ENCODE measurements around the gene CYFIP2. TPM values are rescaled to one million over a fixed set of nuclear protein-coding genes. Genes with fewer than 3 reads are reported as not detected.
A peak's percentile ranks its signal among the peaks of the same experiment; 100 is the strongest.

The CYFIP2 gene
- total RNA-seq (100 to 1,000 TPM in 2 of 5 donors, 10 to 100 TPM in 3; 19.0 to 162 (median 32.2) TPM), polyA plus RNA-seq (10 to 100 TPM; 14.8 to 27.9 (median 19.1) TPM)
- long read RNA-seq, donor 1, partial matches to known transcripts = 0 of 1 reads
- long read RNA-seq, donor 1, other reads (novel, unspliced or antisense) = 0 of 1 reads
- long read RNA-seq, donor 2, full-length matches to known transcripts = 2 of 2 reads
- long read RNA-seq, donor 2, partial matches to known transcripts = 0 of 2 reads
- long read RNA-seq, donor 2, other reads (novel, unspliced or antisense) = 0 of 2 reads
- long read RNA-seq, donor 3, full-length matches to known transcripts = 1 of 1 reads
- long read RNA-seq, donor 3, partial matches to known transcripts = 0 of 1 reads
- long read RNA-seq, donor 3, other reads (novel, unspliced or antisense) = 0 of 1 reads
- long read RNA-seq, donor 4 = 0 reads
- long read RNA-seq, donor 5 = 0 reads
- long read RNA-seq, donor 6, full-length matches to known transcripts = 4 of 4 reads
- long read RNA-seq, donor 6, partial matches to known transcripts = 0 of 4 reads
- long read RNA-seq, donor 6, other reads (novel, unspliced or antisense) = 0 of 4 reads
- long read RNA-seq, donor 7, partial matches to known transcripts = 0 of 1 reads
- long read RNA-seq, donor 7, other reads (novel, unspliced or antisense) = 0 of 1 reads
- long read RNA-seq, donor 8 = 0 reads
- long read RNA-seq, donor 9, partial matches to known transcripts = 0 of 1 reads
- long read RNA-seq, donor 9, other reads (novel, unspliced or antisense) = 0 of 1 reads
- long read RNA-seq, donor 10 = 0 reads

DNA sequence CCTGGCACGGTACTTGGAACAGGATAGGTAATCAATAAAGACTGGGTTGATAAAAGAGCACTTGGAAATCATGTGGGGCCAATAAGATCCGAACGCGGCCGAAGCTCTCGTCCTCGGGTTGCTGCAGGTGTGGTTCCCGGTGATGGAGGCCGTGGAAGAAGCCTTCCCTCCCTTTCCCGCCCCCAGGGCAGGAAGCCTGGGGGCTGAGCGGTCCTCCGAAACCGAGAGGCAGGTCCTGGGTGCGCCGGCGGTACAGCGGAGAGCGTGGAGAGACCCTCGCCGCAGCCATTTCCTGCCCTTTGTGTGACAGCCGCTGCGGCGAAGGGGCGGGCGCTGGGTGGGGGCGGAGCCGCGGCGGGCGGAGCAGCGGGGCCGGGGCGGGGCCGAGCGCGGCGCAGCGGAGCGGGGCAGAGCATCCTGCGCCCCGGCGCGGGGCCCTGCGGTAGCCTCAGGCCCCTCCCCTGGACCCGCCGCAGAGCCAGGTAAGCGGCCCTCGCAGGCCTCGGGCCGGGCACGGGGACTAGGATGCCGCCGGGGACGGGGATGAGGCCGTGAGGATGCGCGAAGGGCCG is at the start of gene CYFIP2:
Gene CYFIP2 (plus strand): TSS at position 410 of the 572 bp plus-strand sequence. CDS start 19,239 bp downstream, outside the sequence.
- DNase-seq = peak; percentile 76 to 92
- Histone ChIP-seq H3K9me3 (no peaks in the 10 kb centered on the region), H3K4me1 (peaks cover 9 to 44% (median 28%) of the 10 kb centered on the region in 4 donors), H3K36me3 (no peaks in the 10 kb centered on the region), H3K27me3 (peaks cover 0 to 8% (median 0%) of the 10 kb centered on the region in 3 donors), H3K27ac (peak within 1 kb of the TSS; percentile 73 to 87 (median 85)), H3K4me3 (peak within 1 kb of the TSS; percentile 81 to 97 (median 82))
- TF ChIP-seq EP300 (IDR thresholded peaks at IDR 0.05) = no peak
- no peak for TF ChIP-seq POLR2A (IDR thresholded peaks at IDR 0.05)
- TF ChIP-seq POLR2AphosphoS5 (IDR thresholded peaks at IDR 0.05) = no peak
- TF ChIP-seq, protein P1, sequence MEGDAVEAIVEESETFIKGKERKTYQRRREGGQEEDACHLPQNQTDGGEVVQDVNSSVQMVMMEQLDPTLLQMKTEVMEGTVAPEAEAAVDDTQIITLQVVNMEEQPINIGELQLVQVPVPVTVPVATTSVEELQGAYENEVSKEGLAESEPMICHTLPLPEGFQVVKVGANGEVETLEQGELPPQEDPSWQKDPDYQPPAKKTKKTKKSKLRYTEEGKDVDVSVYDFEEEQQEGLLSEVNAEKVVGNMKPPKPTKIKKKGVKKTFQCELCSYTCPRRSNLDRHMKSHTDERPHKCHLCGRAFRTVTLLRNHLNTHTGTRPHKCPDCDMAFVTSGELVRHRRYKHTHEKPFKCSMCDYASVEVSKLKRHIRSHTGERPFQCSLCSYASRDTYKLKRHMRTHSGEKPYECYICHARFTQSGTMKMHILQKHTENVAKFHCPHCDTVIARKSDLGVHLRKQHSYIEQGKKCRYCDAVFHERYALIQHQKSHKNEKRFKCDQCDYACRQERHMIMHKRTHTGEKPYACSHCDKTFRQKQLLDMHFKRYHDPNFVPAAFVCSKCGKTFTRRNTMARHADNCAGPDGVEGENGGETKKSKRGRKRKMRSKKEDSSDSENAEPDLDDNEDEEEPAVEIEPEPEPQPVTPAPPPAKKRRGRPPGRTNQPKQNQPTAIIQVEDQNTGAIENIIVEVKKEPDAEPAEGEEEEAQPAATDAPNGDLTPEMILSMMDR (IDR thresholded peaks at IDR 0.05) = no peak
- 0 to 1% (median 0%) methylated on average over 14 to 57 of the region's 58 CpGs for WGBS, 5 donors
- intact Hi-C loops (cut with DNase I; ENCODE audit: low total_unique reads) = no loop called here

DNA sequence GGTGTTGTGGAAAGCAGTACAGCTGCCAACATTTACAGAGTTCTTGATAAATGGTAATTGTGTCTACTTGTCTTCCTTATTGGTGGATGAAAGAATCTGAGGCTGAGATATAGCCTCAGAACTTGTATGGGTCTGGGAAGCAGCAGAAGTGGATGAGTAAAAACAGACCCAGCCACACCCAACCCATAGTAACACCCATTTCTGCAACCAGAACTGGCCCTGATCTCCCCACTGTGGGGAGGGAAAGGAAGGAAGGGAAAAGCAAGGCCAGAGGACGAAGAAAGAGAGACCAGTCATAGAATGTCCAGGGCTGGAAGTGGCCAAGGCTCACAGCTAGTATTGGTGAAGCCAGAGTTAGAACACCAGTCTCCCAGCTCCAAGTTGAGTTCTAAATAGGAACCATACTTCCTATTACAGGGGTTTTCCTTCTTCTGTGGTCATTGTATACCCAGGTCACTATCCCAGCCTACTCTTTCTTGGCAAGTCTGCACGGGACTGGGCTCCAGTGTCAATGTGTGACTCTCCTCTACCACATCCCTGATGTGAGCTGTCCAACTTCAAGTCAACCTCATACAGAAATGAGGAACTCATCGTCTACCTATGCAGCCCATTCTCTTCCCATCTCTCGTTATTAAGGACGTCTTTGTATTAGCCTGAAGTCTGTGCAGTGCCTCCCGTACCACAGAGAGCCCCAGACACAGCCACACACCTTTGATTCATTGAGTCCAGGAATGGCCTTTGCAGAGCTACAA is 49.4 kb upstream of the CYFIP2 start:
- no peak for DNase-seq
- Histone ChIP-seq H3K27ac (no peak overlapping the region), H3K36me3 (no peaks in the 10 kb centered on the region), H3K27me3 (no peaks in the 10 kb centered on the region), H3K4me1 (no peaks in the 10 kb centered on the region), H3K4me3 (no peak overlapping the region), H3K9me3 (no peaks in the 10 kb centered on the region)
- intact Hi-C loops (cut with DNase I; ENCODE audit: low total_unique reads) = no loop called here
- TF ChIP-seq POLR2A (IDR thresholded peaks at IDR 0.05) (no peak), POLR2AphosphoS5 (IDR thresholded peaks at IDR 0.05) (no peak), EP300 (IDR thresholded peaks at IDR 0.05) (no peak)
- TF ChIP-seq, protein P1 (IDR thresholded peaks at IDR 0.05) = no peak
- 78 to 82% (median 79%) methylated on average over 6 of the region's 6 CpGs for WGBS, 5 donors

- Histone ChIP-seq H3K36me3 (no peaks in the 10 kb centered on the region), H3K27me3 (no peaks in the 10 kb centered on the region), H3K4me1 (no peaks in the 10 kb centered on the region), H3K9me3 (no peaks in the 10 kb centered on the region), H3K4me3 (no peak overlapping the region), H3K27ac (no peak overlapping the region)
- 37 to 67% (median 55%) methylated on average over 5 of the region's 5 CpGs for WGBS, 5 donors
- intact Hi-C loops (cut with DNase I; ENCODE audit: low total_unique reads) = no loop called here
- DNase-seq = no peak
- TF ChIP-seq EP300 (IDR thresholded peaks at IDR 0.05) (no peak), POLR2A (IDR thresholded peaks at IDR 0.05) (no peak), POLR2AphosphoS5 (IDR thresholded peaks at IDR 0.05) (no peak)
- TF ChIP-seq, protein P1 (IDR thresholded peaks at IDR 0.05) = no peak
These were observed 48.5 kb upstream of the CYFIP2 start for GRCh38 chr5:157217289-157218024.

Data from stomach (tissue), 19 donors.